ENCODE results near the gene LTB4R2.
A peak's percentile ranks its signal among the peaks of the same experiment; 100 is the strongest.
"Not testable (repeated sequence)": the region's sequence is repeated elsewhere in the genome, so short reads cannot be mapped to it uniquely, and the experiment has no call there.

Gene LTB4R2

GRCh38 chr14:24317141-24317928 lies 7.4 kb downstream of the LTB4R2 start:
- DNase-seq (ENCODE audit: low read depth in 2 of 2): no peak

GRCh38 chr14:24321212-24321975 lies 11.5 kb downstream of the LTB4R2 start:
- no peak for DNase-seq (ENCODE audit: low read depth in 2 of 2)

GRCh38 chr14:24322672-24323071 lies 12.7 kb downstream of the LTB4R2 start:
- no peak for DNase-seq (ENCODE audit: low read depth in 2 of 2)

DNA sequence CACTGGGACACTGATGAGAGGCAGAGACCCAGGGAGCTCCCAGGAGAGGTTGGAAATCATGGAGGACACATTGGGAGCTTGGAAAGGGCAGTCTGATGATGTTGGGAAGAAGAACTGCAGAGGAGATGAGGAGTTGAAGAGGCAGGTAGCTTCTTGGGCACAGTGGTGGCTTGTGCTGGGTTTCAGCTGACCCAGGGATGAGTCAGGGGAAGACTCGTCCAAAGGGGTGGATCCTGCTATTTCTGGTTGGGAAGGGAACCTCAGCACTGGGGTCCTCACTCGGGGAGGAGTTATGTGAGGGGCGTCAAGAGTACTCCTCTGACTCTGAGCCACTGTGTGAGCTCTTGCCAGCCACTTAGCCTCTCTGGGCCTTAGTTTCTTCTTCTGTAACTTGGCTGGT lies 13.4 kb downstream of the LTB4R2 start:
- DNase-seq (ENCODE audit: low read depth in 2 of 2): no peak

GRCh38 chr14:24324024-24324423 lies 14.1 kb downstream of the LTB4R2 start:
- no peak for DNase-seq (ENCODE audit: low read depth in 2 of 2)

GRCh38 chr14:24325041-24325530 lies 15.1 kb downstream of the LTB4R2 start:
- DNase-seq (ENCODE audit: low read depth in 2 of 2): no peak

DNA sequence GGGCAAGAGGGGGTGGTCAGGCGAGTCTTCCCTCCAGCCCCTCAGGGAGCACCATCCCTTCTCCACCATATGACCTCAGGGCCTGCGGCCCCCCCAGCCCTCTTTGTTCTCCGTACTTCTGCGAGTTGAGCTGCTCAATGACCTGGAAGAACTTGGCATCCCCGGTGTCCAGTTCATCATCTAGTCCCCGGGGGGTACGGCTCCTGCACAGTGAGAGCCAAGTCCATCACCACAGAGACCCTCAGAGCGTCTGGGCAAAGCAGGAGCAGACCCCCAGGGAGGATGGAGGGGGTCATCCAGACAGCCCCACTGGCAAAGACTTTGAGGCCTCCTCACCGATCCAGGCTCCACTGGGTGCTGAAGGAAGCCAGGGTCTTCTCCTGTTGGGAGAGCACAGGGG lies 16.0 kb downstream of the LTB4R2 start:
- no peak for DNase-seq (ENCODE audit: low read depth in 2 of 2)

DNA sequence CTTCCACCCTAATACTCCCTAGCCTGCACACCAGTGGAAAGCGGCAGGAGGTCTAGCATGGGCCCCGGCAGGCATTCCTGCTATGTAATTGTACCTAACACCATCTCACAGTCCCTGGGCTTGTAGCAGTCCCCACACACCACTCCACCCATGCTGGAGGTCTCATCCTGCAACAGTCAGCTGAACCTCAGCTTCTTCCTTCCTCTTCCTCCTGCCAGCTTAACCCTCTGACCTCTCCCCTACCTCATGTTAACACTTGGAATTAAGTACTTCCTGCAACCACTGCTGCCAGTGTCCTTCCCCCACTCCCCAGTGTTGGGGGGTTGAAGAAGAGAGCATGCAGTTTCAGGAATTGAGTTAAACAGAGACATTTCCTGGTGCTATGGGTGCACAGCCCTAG lies 17.4 kb downstream of the LTB4R2 start:
- no peak for DNase-seq (ENCODE audit: low read depth in 2 of 2)

DNA sequence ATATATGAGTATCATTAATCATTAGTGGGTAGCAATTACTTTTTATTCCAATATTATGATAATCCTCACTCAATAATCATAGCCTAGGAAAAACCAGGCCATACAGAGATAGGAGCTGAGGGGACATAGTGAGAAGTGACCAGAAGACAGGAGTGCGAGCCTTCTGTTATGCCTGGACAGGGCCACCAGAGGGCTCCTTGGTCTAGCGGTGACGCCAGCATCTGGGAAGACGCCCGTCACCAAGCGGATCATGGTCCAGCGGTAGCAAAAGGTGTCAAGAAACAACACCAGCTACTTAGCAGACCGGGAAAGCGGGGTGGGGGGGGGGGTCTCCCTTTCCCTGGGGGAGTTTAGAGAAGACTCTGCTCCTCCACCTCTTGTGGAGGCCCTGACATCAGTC lies 18.0 kb downstream of the LTB4R2 start:
- DNase-seq (ENCODE audit: low read depth in 2 of 2): not testable (repeated sequence)

- no peak for DNase-seq (ENCODE audit: low read depth in 2 of 2)
Measured at GRCh38 chr14:24329073-24329663, 19.2 kb downstream of the LTB4R2 start.

DNA sequence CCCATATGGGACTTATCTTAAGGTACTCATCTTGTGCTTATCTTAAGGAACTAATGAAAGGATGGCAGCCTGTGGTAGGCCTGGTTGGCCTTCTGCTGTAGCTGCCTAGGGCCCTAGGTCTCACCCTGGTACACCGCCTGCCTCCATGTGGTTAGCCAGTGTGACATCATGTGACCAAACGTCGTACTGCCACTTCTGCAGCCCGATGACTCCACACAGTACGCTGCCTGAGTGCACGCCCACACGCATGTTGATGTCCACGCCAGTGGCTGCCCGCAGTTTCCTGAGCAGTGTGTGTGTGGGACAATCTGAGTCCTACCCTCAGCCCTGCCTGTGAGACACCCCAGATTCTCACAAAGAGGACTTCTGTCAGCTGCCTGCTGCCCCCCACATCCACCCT lies 19.8 kb downstream of the LTB4R2 start:
- no peak for DNase-seq (ENCODE audit: low read depth in 2 of 2)

- no peak for DNase-seq (ENCODE audit: low read depth in 2 of 2)
Measured at GRCh38 chr14:24330973-24331674, 21.2 kb downstream of the LTB4R2 start.

- DNase-seq (ENCODE audit: low read depth in 2 of 2): no peak
Measured at GRCh38 chr14:24331731-24332267, 21.9 kb downstream of the LTB4R2 start.

DNA sequence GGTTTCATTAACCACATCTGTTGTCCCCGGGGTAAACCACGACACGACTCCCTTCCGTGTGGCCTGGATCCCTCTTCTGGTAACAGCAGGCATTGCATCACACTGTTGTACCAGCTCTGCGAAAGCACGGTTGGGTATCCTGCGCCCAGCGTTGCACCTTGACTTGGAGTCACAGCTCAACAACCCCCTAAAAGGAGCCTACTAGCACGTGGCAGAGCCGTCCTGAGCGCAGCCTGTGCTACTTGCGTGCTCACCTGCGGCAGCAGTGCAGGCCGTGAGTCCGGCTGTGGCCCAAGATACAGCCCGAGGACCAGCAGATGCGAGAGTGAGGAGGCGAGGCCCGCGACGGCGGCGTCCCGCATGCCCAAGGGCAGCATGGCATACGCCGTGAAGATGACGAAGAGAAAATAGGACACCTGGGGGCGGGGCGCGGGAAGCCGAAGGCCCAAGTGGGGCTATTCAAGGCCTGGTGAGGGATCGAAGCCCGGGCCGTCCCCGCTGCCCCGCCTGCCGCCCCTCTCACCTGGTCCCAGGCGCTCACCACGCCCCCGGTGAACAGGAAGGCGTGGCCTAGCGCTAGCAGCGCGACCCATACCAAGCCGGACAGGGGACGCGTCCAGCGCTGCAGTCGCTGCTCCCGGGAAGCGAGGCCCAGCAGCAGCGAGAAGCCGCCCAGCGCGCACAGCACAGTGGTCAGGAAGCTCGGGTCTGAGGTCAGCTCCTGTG lies 22.5 kb downstream of the LTB4R2 start:
- DNase-seq (ENCODE audit: low read depth in 2 of 2): peak; percentile 60 to 78

- peak in 1 of 2 donors; percentile 30 for DNase-seq (ENCODE audit: low read depth in 2 of 2)
Measured at GRCh38 chr14:24334431-24335291, 24.7 kb downstream of the LTB4R2 start, which contains the start of gene ADCY4. TSS of gene ADCY4 (minus strand) at chr14:24335071. CDS start at chr14:24334652, 419 bp downstream.

DNA sequence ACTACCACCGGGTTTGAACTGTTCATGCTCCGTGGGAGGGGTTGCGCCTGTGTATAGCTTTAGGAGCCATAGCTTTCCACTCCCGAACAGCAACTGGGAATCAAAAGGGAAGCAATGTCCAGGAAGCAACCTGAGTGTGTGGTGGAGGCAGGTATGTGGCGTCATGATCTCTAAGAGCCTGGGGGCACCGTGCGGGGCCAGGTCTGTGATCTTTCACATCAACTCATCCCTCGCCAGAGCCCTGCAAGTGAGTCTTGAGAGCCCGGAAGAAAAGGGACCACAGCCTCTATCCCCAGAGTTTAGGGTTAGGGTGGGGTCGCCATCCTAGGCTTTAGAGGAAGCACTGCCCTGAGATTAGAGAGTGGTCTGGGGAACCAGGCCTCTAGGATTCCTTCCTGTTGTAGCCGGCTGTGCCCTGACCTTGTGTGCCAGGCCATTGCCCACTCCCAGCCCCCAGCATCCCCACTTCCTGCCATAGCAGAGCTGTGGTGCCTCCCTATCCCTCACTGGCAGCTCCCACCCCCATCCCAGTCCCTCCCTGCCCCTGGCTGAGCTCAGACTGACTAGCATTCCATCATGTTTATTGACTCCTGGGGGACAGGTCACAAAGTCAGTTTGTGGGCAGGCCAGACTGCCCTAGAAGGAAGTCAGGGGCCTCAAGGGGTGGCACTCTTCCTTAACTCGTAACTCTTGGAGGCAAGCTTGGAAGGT lies 25.7 kb downstream of the LTB4R2 start:
- DNase-seq (ENCODE audit: low read depth in 2 of 2): no peak

DNA sequence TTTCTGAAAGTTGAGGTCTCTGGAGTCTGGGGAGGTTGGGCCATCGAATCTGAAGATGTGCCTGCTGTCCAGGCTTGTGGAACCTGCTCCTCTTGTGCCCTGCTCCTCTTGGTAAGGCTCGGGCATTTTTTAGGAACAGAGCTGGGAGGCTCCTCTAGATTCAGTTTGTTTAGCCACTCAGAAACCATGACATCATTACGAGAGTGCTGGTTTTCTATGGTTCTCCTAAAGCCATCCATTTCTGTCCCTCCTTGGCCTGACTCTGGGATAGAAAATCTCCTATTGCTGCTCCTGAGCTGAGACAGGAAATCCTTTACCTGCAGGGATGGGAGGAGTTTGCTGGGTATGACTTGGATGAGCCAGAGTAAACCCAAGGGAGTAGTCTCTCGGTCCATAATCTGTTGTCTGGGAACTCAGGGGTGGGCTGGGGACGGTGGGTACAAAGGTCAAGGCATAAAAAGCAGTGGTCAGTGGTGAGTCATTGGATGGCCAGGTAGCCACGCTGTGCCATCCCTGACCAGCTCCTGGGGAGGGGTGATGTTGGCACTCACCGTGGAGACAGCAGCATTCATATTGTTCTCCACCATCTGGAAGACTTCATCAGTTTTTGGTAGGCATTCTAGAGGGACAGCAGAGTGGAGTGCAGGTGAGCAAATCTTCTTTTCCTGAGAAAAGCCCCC lies 27.3 kb downstream of the LTB4R2 start:
- no peak for DNase-seq (ENCODE audit: low read depth in 2 of 2)

- no peak for DNase-seq (ENCODE audit: low read depth in 2 of 2)
Measured at GRCh38 chr14:24337824-24338175, 27.9 kb downstream of the LTB4R2 start.

DNA sequence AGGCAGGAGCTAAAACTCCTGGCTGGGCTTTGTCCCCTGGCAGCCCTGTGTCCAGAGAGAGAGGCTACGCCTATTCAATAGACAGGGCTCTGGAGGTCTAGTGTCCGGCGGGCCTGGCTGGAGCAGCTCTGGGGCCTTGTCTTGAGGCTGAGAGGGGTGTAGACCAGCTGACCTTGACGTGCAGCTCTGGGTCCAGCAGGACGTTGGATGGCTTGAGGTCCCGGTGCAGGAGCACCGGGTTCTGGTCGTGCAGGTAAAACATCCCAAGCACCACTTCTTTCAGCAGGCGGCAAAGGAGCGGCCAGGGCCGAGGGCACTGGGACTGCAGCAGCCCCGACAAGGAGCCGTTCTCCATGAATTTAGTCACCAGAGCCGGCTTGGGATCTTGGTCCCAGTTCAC lies 28.9 kb downstream of the LTB4R2 start:
- DNase-seq (ENCODE audit: low read depth in 2 of 2): no peak

Measured in stimulated activated CD4-positive, alpha-beta T cell treated with anti-CD3 and anti-CD28 coated beads, Interleukin-1b, Interleukin-23, amount 100 ng/mL, for 4 hours (primary cell).